Measurements from ENCODE around the gene WWTR1. TPM values are rescaled to one million over a fixed set of nuclear protein-coding genes. Genes with fewer than 3 reads are reported as not detected.

The WWTR1 gene
- total RNA-seq, 1 experiment from 2014 or later: 25.5 TPM

- no peaks in the 10 kb centered on the region for H3K9me3 Mint-ChIP-seq
- H3K36me3 Mint-ChIP-seq: no peaks in the 10 kb centered on the region
- CTCF ChIA-PET: interaction anchor here (1.5 kb wide), 1 partner anchor 37 kb away, joined by 6 read pairs; no protein-coding TSS in a partner anchor
- H3K27ac Mint-ChIP-seq: no peak overlapping the region
- POLR2A ChIA-PET: interaction anchor here (0.7 kb wide), 1 partner anchor 53 kb away, joined by 3 read pairs; no protein-coding TSS in a partner anchor
- H3K4me3 Mint-ChIP-seq: no peak overlapping the region
- TF ChIP-seq ERG (CRISPR knock-in tag; IDR thresholded peaks at IDR 0.05) (no peak), MLX (CRISPR knock-in tag; IDR thresholded peaks at IDR 0.05) (no peak), SP1 (CRISPR knock-in tag; conservative IDR thresholded peaks at IDR 0.05) (no peak), ETV6 (CRISPR knock-in tag; IDR thresholded peaks at IDR 0.05) (no peak), IRF1 (CRISPR knock-in tag; IDR thresholded peaks at IDR 0.05) (no peak), ZNF671 (CRISPR knock-in tag; IDR thresholded peaks at IDR 0.05) (no peak), GTF2I (CRISPR knock-in tag; conservative IDR thresholded peaks at IDR 0.05) (no peak), CREB1 (CRISPR knock-in tag; IDR thresholded peaks at IDR 0.05) (no peak)
- peaks cover 45% of the 10 kb centered on the region for H3K4me1 Mint-ChIP-seq
- ATAC-seq (no peak), DNase-seq (ENCODE audit: low spot score) (no peak)
- no peaks in the 10 kb centered on the region for H3K27me3 Mint-ChIP-seq (ENCODE audit: low read depth)
Measured at GRCh38 chr3:149605902-149606301, 51.9 kb downstream of the WWTR1 start.

- ATAC-seq: peak; percentile 95
- TF ChIP-seq SMAD4 (CRISPR knock-in tag; IDR thresholded peaks at IDR 0.05) (no peak), TEAD4 (CRISPR knock-in tag; IDR thresholded peaks at IDR 0.05) (no peak), ZNF121 (CRISPR knock-in tag; IDR thresholded peaks at IDR 0.05) (no peak), ZNF281 (CRISPR knock-in tag; IDR thresholded peaks at IDR 0.05) (no peak), AFF4 (CRISPR knock-in tag; IDR thresholded peaks at IDR 0.05; ENCODE audit: borderline replicate concordance) (no peak), GRHL2 (CRISPR knock-in tag; IDR thresholded peaks at IDR 0.05; ENCODE audit: insufficient replicate concordance, severe bottlenecking) (no peak), ZNF263 (CRISPR knock-in tag; IDR thresholded peaks at IDR 0.05; ENCODE audit: low read depth) (no peak), ESRRA (CRISPR knock-in tag; IDR thresholded peaks at IDR 0.05; ENCODE audit: borderline replicate concordance) (no peak), MAX (CRISPR knock-in tag; IDR thresholded peaks at IDR 0.05) (no peak), ZNF671 (CRISPR knock-in tag; IDR thresholded peaks at IDR 0.05) (no peak), ZSCAN18 (CRISPR knock-in tag; IDR thresholded peaks at IDR 0.05) (no peak), ZNF512 (CRISPR knock-in tag; IDR thresholded peaks at IDR 0.05; ENCODE audit: borderline replicate concordance) (no peak), NR3C1 (CRISPR knock-in tag; conservative IDR thresholded peaks at IDR 0.05; ENCODE audit: low read depth) (no peak), ZBTB21 (CRISPR knock-in tag; IDR thresholded peaks at IDR 0.05; ENCODE audit: borderline replicate concordance) (no peak)
Measured at GRCh38 chr3:149604125-149604875, 53.5 kb downstream of the WWTR1 start.

More at GRCh38 chr3:149604125-149604875, 53.5 kb downstream of the WWTR1 start:
- Mint-ChIP-seq H3K27ac (peak overlapping the region; percentile 55), H3K4me3 (no peak overlapping the region), H3K9me3 (no peaks in the 10 kb centered on the region), H3K27me3 (ENCODE audit: low read depth) (no peaks in the 10 kb centered on the region), H3K36me3 (no peaks in the 10 kb centered on the region), H3K4me1 (peaks cover 39% of the 10 kb centered on the region)
- ChIA-PET CTCF (interaction anchor here (0.6 to 1.4 kb wide), 7 partner anchors 35 to 257 kb away, joined by 3 to 5 read pairs (median 3); no protein-coding TSS in a partner anchor), POLR2A (interaction anchor here (0.6 to 1.2 kb wide), 4 partner anchors 11 to 53 kb away, joined by 3 to 4 read pairs (median 3); partner anchors contain the start of gene WWTR1)
- peak; percentile 36 for DNase-seq (ENCODE audit: low spot score)

Measured in WTC11 (cell line).